GM23338 (cell line): Measurements from ENCODE around the gene P2RY6. TPM values are rescaled to one million over a fixed set of nuclear protein-coding genes. Genes with fewer than 3 reads are reported as not detected.

ENCODE experiments used
- ATAC-seq: fragments of 200-7000 bp; cut with Tn5 transposase; 3 replicates; pipeline ENCODE4 v1.9.1; 2020
- DNase-seq: peaks from one replicate; pipeline ENCODE4 v3.0.0-alpha.2; 2015; ENCODE audit warnings: low spot score
- H2AFZ ChIP-seq: fragments of 200-600 bp; sonication (generic); 2 replicates; pipeline ENCODE4 v1.8.0; 2016; ENCODE audit warnings: antibody characterized with exemption, mild to moderate bottlenecking, moderate library complexity
- H3F3A ChIP-seq: fragments of 200-600 bp; sonication (generic); replicated peaks from 2 replicates; pipeline ENCODE4 v1.8.0; 2017; ENCODE audit warnings: antibody characterized with exemption, mixed run types, low read depth
- H3K27ac ChIP-seq: fragments of 200-600 bp; sonication (generic); 2 replicates; pipeline ENCODE4 v1.6.1; 2016; ENCODE audit warnings: low read depth
- H3K27me3 ChIP-seq: fragments of 200-600 bp; sonication (generic); 2 replicates; pipeline ENCODE4 v1.8.0; 2016; ENCODE audit warnings: mild to moderate bottlenecking, mixed run types, moderate library complexity; ENCODE audit not compliant: insufficient read depth
- H3K36me3 ChIP-seq: fragments of 200-600 bp; sonication (generic); 2 replicates; pipeline ENCODE4 v1.8.0; 2016; ENCODE audit warnings: mild to moderate bottlenecking; ENCODE audit not compliant: insufficient read depth
- H3K4me1 ChIP-seq: fragments of 200-600 bp; sonication (generic); 2 replicates; pipeline ENCODE4 v1.8.0; 2016; ENCODE audit warnings: mild to moderate bottlenecking, moderate library complexity; ENCODE audit not compliant: insufficient read depth
- H3K4me2 ChIP-seq: fragments of 200-600 bp; sonication (generic); 2 replicates; pipeline ENCODE4 v1.7.1; 2017; ENCODE audit warnings: mixed run types
- H3K4me3 ChIP-seq: fragments of 200-600 bp; sonication (generic); 2 replicates; pipeline ENCODE4 v1.6.1; 2016; ENCODE audit warnings: mixed run types
- H3K79me2 ChIP-seq: fragments of 200-600 bp; sonication (generic); replicated peaks from 2 replicates; pipeline ENCODE4 v1.8.0; 2017; ENCODE audit warnings: mild to moderate bottlenecking; ENCODE audit not compliant: insufficient read depth
- H3K9me2 ChIP-seq: fragments of 200-600 bp; sonication (generic); 2 replicates; pipeline ENCODE4 v1.8.0; 2017; ENCODE audit not compliant: insufficient read depth
- H4K20me1 ChIP-seq: fragments of 200-600 bp; sonication (generic); replicated peaks from 2 replicates; pipeline ENCODE4 v1.8.0; 2017; ENCODE audit warnings: mild to moderate bottlenecking; ENCODE audit not compliant: insufficient read depth
- H3K27ac Mint-ChIP-seq: 2 replicates; pipeline ENCODE4 v1.8.0; 2020; ENCODE audit warnings: inconsistent platforms, mild to moderate bottlenecking, moderate library complexity, mixed read lengths
- H3K27me3 Mint-ChIP-seq: 3 replicates; pipeline ENCODE4 v1.8.0; 2022; ENCODE audit warnings: low read depth, mild to moderate bottlenecking, moderate library complexity, mixed read lengths, inconsistent platforms; ENCODE audit not compliant: insufficient read depth, poor library complexity
- H3K36me3 Mint-ChIP-seq: 3 replicates; pipeline ENCODE4 v1.8.0; 2021; ENCODE audit warnings: low read depth, mild to moderate bottlenecking, inconsistent platforms, moderate library complexity, mixed read lengths
- H3K4me1 Mint-ChIP-seq: 3 replicates; pipeline ENCODE4 v1.8.0; 2020; ENCODE audit warnings: mild to moderate bottlenecking, inconsistent platforms, mixed read lengths
- H3K4me3 Mint-ChIP-seq: 3 replicates; pipeline ENCODE4 v1.8.0; 2021; ENCODE audit warnings: moderate library complexity, mild to moderate bottlenecking, inconsistent platforms, mixed read lengths
- H3K9me3 Mint-ChIP-seq: 3 replicates; pipeline ENCODE4 v1.8.0; 2020; ENCODE audit warnings: moderate library complexity, mild to moderate bottlenecking, inconsistent platforms, mixed read lengths
- CREB1 ChIP-seq: fragments of 250-450 bp; sonication (Bioruptor Pico); IDR thresholded peaks from 2 replicates; pipeline ENCODE4 v1.5.0; 2020; ENCODE audit warnings: low read depth, mild to moderate bottlenecking, moderate library complexity
- CTCF ChIP-seq, 2 experiments: fragments of 200-600 bp in 1 of 2; sonication (generic) in 1 of 2; conservative IDR thresholded peaks; 2 replicates each; pipeline versions ENCODE4 v1.5.1 to v1.6.1; 2016 to 2017; ENCODE audit warnings: antibody characterized with exemption in 2 of 2, low read depth in 2 of 2, mild to moderate bottlenecking in 2 of 2, moderate library complexity in 1 of 2
- ETS1 ChIP-seq: IDR thresholded peaks from 2 replicates; pipeline ENCODE4 v1.6.1; 2016; ENCODE audit warnings: antibody characterized with exemption
- EZH2 ChIP-seq: fragments of 200-600 bp; sonication (generic); IDR thresholded peaks from one replicate; pipeline ENCODE4 v1.8.0; 2017; ENCODE audit warnings: antibody characterized with exemption, mild to moderate bottlenecking, low read depth; ENCODE audit not compliant: unreplicated experiment
- EZH2phosphoT487 ChIP-seq: fragments of 200-600 bp; sonication (generic); IDR thresholded peaks from one replicate; pipeline ENCODE4 v1.8.1; 2018; ENCODE audit warnings: antibody characterized with exemption; ENCODE audit not compliant: unreplicated experiment
- JUNB ChIP-seq: IDR thresholded peaks from one replicate; pipeline ENCODE4 v1.6.1; 2016; ENCODE audit warnings: antibody characterized with exemption; ENCODE audit not compliant: unreplicated experiment
- NANOG ChIP-seq: IDR thresholded peaks from 2 replicates; pipeline ENCODE4 v1.6.1; 2016; ENCODE audit warnings: antibody characterized with exemption, borderline replicate concordance
- POLR2AphosphoS5 ChIP-seq: IDR thresholded peaks from 2 replicates; pipeline ENCODE4 v1.6.1; 2016; ENCODE audit warnings: antibody characterized with exemption, low read depth
- REST ChIP-seq: IDR thresholded peaks from one replicate; pipeline ENCODE4 v1.6.1; 2018; ENCODE audit warnings: antibody characterized with exemption; ENCODE audit not compliant: unreplicated experiment
- STAT1 ChIP-seq: IDR thresholded peaks from one replicate; pipeline ENCODE4 v1.6.1; 2016; ENCODE audit warnings: antibody characterized with exemption; ENCODE audit not compliant: unreplicated experiment
- ZNF114 ChIP-seq: fragments of 250-450 bp; sonication (Bioruptor Pico); IDR thresholded peaks from 2 replicates; pipeline ENCODE4 v1.5.0; 2020; ENCODE audit warnings: mild to moderate bottlenecking, moderate library complexity
- ZNF331 ChIP-seq: fragments of 250-450 bp; sonication (Bioruptor Pico); IDR thresholded peaks from 2 replicates; pipeline ENCODE4 v1.5.0; 2020; ENCODE audit warnings: low read depth, mild to moderate bottlenecking, moderate library complexity
- ZNF462 ChIP-seq: fragments of 250-450 bp; sonication (Bioruptor Pico); IDR thresholded peaks from 2 replicates; pipeline ENCODE4 v1.5.0; 2020; ENCODE audit warnings: mild to moderate bottlenecking, moderate library complexity
- polyA plus RNA-seq: library from polyadenylated mRNA; unstranded; fragments of >200 nt; fragmentation: Nextera tagmentation; extraction: Ambion mirVana; gene quantifications from 2 replicates; pipeline ENCODE4 v1.2.1, GENCODE V29; 2016
- total RNA-seq: library from RNA; depleted of rRNA; stranded (reverse); fragments of >200 nt; shearing (Covaris generic); gene quantifications from 2 replicates; pipeline ENCODE4 v1.2.3, GENCODE V29; 2014

P2RY6 gene
- total and polyA plus RNA-seq, 2 experiments from 2014 or later: not detected

DNA sequence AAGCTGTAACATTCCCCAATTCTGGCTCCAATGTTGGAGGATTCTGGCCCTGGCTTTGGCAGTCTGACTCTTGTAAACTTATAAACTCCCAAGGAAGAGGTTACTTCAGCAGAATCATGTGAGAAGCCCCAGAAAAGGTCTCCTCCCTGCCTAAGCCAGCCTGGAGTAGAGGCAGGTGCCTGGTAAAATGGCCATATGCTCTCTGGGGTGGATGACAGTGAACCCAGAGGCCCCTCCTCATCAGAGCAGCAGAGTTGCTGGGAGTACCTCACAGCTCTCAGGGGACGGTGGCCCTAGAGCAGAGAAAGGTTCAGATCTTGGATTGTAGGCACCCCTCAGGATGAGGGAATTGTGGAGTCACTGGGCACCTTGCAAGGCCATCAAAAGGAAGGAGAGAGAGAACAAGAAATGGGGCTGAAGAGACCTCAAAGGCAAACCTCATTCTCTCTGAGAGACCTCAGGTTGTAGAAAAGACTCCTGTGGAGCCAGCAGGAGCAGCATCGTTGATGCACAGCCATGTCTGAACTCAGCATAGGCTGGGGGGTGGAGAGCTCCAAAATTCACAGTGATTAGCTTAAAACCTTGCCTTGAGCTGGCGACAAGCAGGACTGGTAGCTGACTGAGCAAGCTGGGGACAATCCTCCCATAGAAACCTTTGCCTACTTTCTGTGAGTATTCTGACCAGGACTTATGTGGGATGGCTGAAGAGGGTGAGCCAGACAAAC lies 4.9 kb upstream of the P2RY6 start:
- Histone ChIP-seq H3K4me1 (peaks cover 3% of the 10 kb centered on the region; the same call in 1 of the 2 replicates), H3K9me2 (no peaks in the 10 kb centered on the region), H2AFZ (no peak overlapping the region), H3K4me3 (no peak overlapping the region), H3K27ac (no peak overlapping the region), H3K36me3 (no peaks in the 10 kb centered on the region), H4K20me1 (no peaks in the 10 kb centered on the region), H3K79me2 (no peaks in the 10 kb centered on the region), H3K27me3 (peaks cover 24% of the 10 kb centered on the region), H3F3A (no peaks in the 10 kb centered on the region), H3K4me2 (no peak overlapping the region)
- peaks cover 40% of the 10 kb centered on the region for H3K4me1 Mint-ChIP-seq
- H3K36me3 Mint-ChIP-seq: no peaks in the 10 kb centered on the region
- peaks cover 16% of the 10 kb centered on the region for H3K27me3 Mint-ChIP-seq
- TF ChIP-seq ZNF462 (CRISPR knock-in tag) (no peak), JUNB (no peak), POLR2AphosphoS5 (no peak), EZH2 (no peak), ZNF331 (CRISPR knock-in tag) (no peak), STAT1 (no peak), NANOG (no peak), ETS1 (no peak), EZH2phosphoT487 (no peak), CTCF (conservative IDR thresholded peaks at IDR 0.05; ENCODE audit: low read depth in 2 of 2) (no peak), CREB1 (CRISPR knock-in tag) (no peak), REST (no peak), ZNF114 (CRISPR knock-in tag) (no peak)
- ATAC-seq (no peak), DNase-seq (no peak)
- H3K27ac Mint-ChIP-seq: no peak overlapping the region
- no peak overlapping the region for H3K4me3 Mint-ChIP-seq
- no peaks in the 10 kb centered on the region for H3K9me3 Mint-ChIP-seq
